IPS DF 4.7 (cell line): Measurements from ENCODE around the gene RTF2.
"Not testable (repeated sequence)": the region's sequence is repeated elsewhere in the genome, so short reads cannot be mapped to it uniquely, and the experiment has no call there.

Experiments used
- DNase-seq: peaks from one replicate; pipeline ENCODE4 v3.0.0-alpha.2; 2013; ENCODE audit warnings: low spot score; ENCODE audit errors: extremely low read depth

RTF2 gene

GRCh38 chr20:56540415-56540814 lies 72.0 kb downstream of the RTF2 start:
- DNase-seq = no peak

GRCh38 chr20:56542489-56543030 lies 74.1 kb downstream of the RTF2 start:
- DNase-seq = no peak

GRCh38 chr20:56551571-56551970 lies 83.1 kb downstream of the RTF2 start:
- DNase-seq = no peak

- no peak for DNase-seq
These were observed 84.6 kb downstream of the RTF2 start for GRCh38 chr20:56552911-56553629.

GRCh38 chr20:56554869-56555268 lies 86.4 kb downstream of the RTF2 start:
- DNase-seq = no peak

GRCh38 chr20:56558968-56559367 lies 90.5 kb downstream of the RTF2 start:
- DNase-seq = no peak

- DNase-seq = not testable (repeated sequence)
These were observed 96.1 kb downstream of the RTF2 start for GRCh38 chr20:56564526-56564925.

GRCh38 chr20:56565511-56565910 lies 97.1 kb downstream of the RTF2 start:
- no peak for DNase-seq

- DNase-seq = no peak
These were observed 98.2 kb downstream of the RTF2 start for GRCh38 chr20:56566621-56567020.
